H1 (cell line): ENCODE data around the gene ARGLU1.

Source experiments
- BRCA1 ChIP-seq: IDR thresholded peaks from 2 replicates; pipeline ENCODE4 v1.6.1; 2012; ENCODE audit warnings: low read depth, low read length, improper control_type of control experiment
- CEBPB ChIP-seq: IDR thresholded peaks from 2 replicates; pipeline ENCODE4 v1.6.1; 2012; ENCODE audit warnings: low read depth, low read length
- GABPA ChIP-seq: IDR thresholded peaks from 2 replicates; pipeline ENCODE4 v1.6.1; 2011; ENCODE audit warnings: mild to moderate bottlenecking, low read length, moderate library complexity, borderline replicate concordance; ENCODE audit not compliant: insufficient read depth
- KDM1A ChIP-seq: fragments of 200-600, 300-600 bp; sonication (generic); IDR thresholded peaks from 2 replicates; pipeline ENCODE4 v1.7.1; 2016; ENCODE audit warnings: mild to moderate bottlenecking, low read length, borderline replicate concordance
- MAFK ChIP-seq: IDR thresholded peaks from 2 replicates; pipeline ENCODE4 v1.6.1; 2012; ENCODE audit warnings: low read depth, mild to moderate bottlenecking, improper control_type of control experiment, low read length
- POLR2AphosphoS5 ChIP-seq: IDR thresholded peaks from 2 replicates; pipeline ENCODE4 v1.6.1; 2011; ENCODE audit warnings: low read depth, low read length
- SP1 ChIP-seq: IDR thresholded peaks from 2 replicates; pipeline ENCODE4 v1.6.1; 2011; ENCODE audit warnings: low read depth, low read length
- SP2 ChIP-seq: IDR thresholded peaks from 2 replicates; pipeline ENCODE4 v1.6.1; 2012; ENCODE audit warnings: mild to moderate bottlenecking, low read length, inconsistent platforms
- SUZ12 ChIP-seq: fragments of 200-600 bp; sonication (generic); IDR thresholded peaks from 2 replicates; pipeline ENCODE4 v1.6.1; 2012; ENCODE audit warnings: mild to moderate bottlenecking, inconsistent platforms, low read length, moderate library complexity, mixed read lengths
- ZNF274 ChIP-seq: IDR thresholded peaks from 2 replicates; pipeline ENCODE4 v1.7.0; 2012; ENCODE audit warnings: low read length, borderline replicate concordance; ENCODE audit errors: extremely low read depth
- TF ChIP-seq, protein P1 (sequence below), 3 experiments: IDR thresholded peaks; 1 replicate in 2 of 3; 2 replicates in 1 of 3; pipeline versions ENCODE4 v1.5.1 to v1.6.1; 2011; ENCODE audit warnings: low read length in 3 of 3, mild to moderate bottlenecking in 3 of 3, inconsistent platforms in 2 of 3, low read depth in 1 of 3, moderate library complexity in 1 of 3; ENCODE audit not compliant: insufficient read depth in 1 of 3; ENCODE audit errors: control extremely low read depth in 1 of 3
- TF ChIP-seq, protein P2 (sequence below): IDR thresholded peaks from 2 replicates; pipeline ENCODE4 v1.6.1; 2012; ENCODE audit warnings: inconsistent platforms
- TF ChIP-seq, protein P3 (sequence below): IDR thresholded peaks from 2 replicates; pipeline ENCODE4 v1.6.1; 2012; ENCODE audit warnings: inconsistent platforms

DNA sequence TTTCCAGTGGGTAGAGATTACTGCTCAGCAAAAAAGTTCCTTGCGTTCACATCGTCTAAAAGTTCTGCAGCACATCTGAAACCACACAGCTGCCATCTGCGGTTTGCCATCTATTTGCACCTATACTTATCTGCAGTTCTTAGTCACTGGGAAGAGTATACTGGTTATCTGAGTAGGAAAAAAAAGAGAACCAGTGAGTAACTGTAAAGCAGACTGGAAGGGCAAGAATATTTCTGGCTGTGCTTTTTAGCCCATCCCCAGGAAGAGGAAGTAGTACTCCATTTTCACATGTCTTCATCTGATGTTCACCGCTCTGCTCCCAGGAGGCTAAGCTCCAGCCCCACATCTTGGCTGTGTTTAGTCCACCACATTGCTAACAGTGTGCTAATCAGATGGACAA, 68.0 kb downstream of the ARGLU1 start:
- TF ChIP-seq CEBPB = no peak
- TF ChIP-seq POLR2AphosphoS5 = no peak
- TF ChIP-seq, protein P1, sequence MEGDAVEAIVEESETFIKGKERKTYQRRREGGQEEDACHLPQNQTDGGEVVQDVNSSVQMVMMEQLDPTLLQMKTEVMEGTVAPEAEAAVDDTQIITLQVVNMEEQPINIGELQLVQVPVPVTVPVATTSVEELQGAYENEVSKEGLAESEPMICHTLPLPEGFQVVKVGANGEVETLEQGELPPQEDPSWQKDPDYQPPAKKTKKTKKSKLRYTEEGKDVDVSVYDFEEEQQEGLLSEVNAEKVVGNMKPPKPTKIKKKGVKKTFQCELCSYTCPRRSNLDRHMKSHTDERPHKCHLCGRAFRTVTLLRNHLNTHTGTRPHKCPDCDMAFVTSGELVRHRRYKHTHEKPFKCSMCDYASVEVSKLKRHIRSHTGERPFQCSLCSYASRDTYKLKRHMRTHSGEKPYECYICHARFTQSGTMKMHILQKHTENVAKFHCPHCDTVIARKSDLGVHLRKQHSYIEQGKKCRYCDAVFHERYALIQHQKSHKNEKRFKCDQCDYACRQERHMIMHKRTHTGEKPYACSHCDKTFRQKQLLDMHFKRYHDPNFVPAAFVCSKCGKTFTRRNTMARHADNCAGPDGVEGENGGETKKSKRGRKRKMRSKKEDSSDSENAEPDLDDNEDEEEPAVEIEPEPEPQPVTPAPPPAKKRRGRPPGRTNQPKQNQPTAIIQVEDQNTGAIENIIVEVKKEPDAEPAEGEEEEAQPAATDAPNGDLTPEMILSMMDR (IDR thresholded peaks at IDR 0.05; ENCODE audit: control extremely low read depth in 1 of 3, insufficient read depth in 1 of 3, low read depth in 1 of 3, low read length in 3 of 3) = no peak
- no peak for TF ChIP-seq SP1
- no peak for TF ChIP-seq BRCA1
- no peak for TF ChIP-seq MAFK
- no peak for TF ChIP-seq SUZ12
- TF ChIP-seq, protein P2, sequence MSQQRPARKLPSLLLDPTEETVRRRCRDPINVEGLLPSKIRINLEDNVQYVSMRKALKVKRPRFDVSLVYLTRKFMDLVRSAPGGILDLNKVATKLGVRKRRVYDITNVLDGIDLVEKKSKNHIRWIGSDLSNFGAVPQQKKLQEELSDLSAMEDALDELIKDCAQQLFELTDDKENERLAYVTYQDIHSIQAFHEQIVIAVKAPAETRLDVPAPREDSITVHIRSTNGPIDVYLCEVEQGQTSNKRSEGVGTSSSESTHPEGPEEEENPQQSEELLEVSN = no peak
- TF ChIP-seq, protein P3, sequence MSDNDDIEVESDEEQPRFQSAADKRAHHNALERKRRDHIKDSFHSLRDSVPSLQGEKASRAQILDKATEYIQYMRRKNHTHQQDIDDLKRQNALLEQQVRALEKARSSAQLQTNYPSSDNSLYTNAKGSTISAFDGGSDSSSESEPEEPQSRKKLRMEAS = no peak
- TF ChIP-seq ZNF274 = no peak
- no peak for TF ChIP-seq GABPA
- no peak for TF ChIP-seq KDM1A
- no peak for TF ChIP-seq SP2
